ENCODE results near the gene PARD3. TPM values are rescaled to one million over a fixed set of nuclear protein-coding genes. Genes with fewer than 3 reads are reported as not detected.
"Not testable (repeated sequence)": the region's sequence is repeated elsewhere in the genome, so short reads cannot be mapped to it uniquely, and the experiment has no call there.

PARD3 gene
- total RNA-seq, result not detected

DNA sequence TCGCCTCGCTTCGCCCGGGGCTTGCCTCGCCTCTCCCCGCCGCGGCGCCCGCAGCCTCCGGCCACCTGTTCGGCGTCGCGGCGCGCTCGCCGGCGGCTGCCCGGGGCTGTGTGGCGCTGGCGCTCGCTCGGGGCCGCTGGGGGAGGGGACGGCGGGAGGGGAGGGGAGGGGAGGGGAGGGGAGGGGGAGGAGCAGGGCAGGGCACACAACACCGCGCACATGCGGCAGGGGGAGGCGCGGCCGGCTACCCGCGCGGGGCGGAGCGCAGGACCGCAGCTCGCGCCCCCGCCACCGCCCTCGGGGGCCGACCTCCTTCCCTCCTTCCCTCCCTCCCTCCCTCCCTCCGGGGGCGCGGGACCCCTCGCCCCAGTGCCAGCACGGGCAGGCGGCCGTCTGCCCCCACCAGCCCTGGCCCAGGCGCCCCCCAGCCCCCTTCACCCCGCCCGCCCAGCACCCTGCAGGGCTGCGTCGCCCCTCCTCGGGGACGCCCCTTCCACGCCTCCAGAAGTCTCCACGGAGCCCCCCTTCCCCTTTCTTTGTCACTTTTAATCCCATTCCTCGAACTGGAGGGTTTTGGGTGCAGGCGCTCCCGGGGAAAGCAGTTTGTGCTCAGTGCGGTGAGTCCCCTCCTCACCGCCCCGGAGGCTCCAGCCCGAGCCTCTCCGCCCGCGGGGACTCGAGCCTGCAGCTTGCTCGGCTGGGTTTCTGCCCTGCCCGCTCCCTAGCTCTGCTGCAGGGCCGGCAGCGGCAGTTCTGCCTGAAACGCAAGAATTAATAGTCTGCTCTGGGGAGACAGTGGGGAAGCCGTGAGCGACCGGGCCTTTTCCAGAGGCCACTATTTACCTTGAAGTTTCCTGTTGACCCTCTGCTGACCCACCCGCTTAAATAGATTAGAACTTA is at the start of gene PARD3:
Gene PARD3 (minus strand): TSS at position 112 of the 900 bp plus-strand sequence. CDS start 301 bp downstream, outside the sequence.
- DNase-seq, result no peak

DNA sequence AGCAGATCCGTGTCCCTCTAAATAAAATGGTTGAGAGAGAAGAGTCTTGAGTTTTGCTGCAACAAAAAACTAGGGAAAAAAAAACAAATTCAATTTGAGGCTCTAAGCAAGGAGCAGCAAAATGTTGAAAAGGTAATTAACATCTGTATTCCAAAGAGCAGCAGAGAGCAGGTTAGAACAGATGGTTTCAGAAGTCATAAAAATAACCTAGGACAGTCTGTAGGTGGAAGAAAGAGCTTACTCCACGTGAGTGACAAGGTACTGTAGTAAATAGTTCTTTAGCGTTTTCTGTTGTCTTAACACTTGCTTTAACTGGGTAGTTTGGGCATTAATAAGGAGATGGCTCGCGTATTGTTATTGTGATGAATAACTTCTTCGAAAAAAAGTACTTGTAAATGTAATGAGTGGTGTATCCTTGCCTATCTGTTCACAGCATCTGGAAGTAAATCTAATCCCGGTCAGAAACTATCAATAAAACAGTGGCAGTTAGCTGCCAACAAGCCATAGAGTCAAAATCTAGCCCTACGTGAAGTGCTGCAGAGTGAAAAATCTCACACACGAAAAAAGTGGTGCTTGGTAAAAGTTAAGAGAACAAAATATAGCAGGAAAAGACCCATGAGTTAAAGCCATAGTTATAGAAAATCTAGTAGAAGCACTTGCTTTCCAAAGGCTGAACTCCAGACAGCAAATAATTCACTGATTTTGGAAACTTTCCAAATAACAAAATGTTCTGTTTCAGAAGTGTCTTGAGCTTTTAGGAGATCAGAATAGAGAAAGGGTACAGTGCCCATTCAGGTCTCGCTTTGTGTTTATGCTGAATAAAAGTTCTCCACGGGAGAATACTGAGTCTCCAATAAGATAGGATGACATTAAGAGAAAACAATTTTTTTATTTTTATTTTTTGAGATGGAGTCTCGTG is 49.3 kb upstream of the PARD3 start:
- DNase-seq, result no peak

DNA sequence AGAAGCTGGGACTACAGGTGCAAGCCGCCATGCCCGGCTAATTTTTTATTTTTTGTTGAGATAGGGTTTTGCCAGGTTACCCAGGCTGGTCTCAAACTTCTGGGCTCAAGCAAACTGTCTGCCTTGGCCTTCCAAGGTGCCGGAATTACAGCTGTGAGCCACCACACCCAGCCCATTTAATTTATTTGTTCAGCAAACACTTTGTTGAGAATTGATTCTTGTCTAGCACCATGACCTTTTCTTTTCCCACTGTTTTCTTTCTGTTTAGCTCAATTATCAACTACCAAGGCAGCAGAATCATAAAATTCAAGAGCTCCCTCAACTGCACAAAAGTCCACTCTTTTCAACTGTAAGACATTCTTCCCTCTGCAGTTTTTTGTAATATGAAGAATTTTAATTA is 47.8 kb upstream of the PARD3 start:
- DNase-seq, result no peak

DNA sequence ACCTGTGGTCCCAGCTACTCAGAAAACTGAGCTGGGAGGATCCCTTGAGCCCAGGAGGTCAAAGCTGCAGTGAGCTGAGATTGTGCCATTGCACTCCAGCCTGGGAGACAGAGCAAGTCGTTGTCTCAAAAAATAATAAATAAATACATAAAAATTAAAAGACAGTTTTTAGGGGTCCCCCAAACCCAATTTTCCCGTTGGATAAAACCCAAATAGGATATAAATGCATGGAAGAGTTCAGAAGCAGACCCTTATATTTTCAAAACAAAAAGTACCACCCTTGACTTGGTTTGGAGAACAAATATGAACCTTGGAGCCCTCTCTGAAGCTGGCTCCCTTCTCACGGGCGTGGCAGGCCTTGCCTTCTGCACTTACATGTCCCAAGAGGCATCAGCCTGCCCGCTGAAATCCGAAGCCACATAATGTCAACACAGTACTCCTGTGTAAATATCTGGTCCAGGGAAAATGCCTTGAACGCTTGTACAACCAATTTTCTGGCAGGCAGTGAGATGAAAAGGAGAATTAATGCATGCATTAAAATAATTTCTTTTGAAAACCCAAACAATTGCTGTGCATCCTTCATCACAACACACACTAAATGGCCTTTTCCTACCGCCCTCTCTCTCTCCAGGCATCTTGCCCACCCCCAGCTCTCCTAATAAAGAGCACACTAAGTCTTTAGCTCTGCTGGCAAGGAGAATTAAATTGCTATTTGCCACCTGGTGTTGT is 46.4 kb upstream of the PARD3 start:
- DNase-seq, result no peak

DNA sequence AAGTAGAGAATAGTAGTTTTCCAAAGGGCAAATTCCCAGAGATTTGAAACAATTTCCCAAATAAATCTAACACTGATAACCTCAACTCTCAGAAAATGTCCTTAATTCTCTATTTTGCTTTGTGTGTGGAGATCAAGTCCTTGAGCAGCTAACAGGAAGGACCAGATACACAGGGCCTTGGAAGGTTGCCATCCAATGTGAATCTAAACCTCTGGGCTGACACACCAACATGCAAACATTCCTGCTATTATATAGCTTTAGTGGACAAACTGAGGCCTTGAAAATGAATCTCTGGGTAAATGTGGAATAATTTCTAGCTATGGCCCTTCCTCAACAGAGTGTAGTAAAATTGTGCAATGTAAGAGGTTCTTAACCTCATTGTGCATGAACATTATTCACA is 44.1 kb upstream of the PARD3 start:
- DNase-seq, result no peak

DNA sequence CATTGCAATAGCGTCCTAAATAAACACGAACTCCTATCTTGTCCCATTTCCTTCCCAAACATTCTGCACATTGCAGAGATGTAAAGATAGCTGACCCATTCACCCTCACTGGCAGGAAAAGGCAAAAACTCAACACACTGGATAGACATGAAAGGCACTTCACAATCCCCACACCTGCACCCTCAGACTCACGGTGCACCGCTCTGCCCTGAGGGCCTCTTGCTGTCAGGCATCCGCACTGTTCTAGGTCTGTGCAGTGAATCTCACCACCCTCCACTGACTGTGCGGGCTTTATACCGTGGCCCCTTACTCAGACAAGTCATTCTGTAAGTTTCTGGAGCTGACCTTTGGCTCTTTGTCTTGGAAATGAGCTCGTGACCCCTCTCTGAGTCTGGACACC is 42.9 kb upstream of the PARD3 start:
- DNase-seq, result no peak

DNA sequence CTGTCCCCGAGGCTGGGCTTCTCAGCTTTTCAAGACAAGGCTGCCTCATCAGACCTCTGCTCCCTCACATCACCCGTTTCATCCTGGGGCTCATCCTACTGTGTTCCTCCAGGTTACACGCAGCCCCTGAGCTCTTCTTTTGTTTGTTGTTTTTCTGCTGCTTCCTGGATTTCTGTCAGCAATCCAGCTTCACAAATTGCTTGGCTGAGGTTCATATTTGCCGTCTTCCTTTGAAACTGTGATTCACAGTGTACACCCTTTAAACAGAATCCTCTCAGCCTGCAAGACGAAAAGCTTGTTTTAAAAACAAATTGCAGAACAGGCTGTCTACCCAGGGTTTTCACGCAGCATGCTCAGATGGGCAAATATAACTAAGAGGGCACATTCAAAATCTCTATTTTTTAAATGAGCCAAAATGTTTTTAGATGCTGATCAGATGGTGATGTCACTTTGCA is 39.1 kb upstream of the PARD3 start:
- no peak for DNase-seq

DNA sequence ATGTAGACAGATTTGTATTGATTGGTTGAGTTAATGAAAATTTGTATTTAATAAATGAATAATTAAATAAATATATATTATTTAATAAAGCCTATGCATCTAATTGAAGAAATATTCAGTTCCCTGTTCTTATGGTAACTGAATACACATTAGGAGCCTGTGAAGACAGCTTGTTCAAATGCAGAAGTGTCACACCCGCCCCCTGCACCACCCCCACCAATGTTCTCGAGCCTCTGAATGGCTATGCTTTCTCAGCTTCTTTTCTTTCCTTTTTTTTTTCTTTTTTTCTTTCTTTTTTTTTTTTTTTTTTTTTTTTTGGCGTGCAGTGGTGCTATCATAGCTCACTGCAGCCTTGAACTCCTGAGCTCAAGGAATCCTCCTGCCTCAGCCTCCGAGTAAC is 38.3 kb upstream of the PARD3 start:
- DNase-seq, result no peak

DNA sequence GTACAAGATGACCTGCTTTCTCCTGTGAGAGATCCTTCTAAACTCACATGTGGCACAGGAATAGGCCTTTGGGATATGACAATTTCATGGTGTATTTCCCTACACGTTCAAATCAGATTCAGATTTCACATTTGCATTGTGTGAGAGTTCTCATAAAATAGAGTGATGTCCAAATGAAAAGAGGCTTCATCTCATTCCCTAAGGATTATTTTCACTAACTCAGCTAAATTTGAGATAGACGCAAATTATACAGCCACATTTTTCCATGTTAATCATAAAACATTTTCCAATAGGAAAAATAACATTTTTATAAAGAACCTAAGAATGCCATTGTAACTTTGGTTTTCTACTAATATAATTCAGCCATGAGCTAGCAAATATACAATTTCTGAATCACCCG is 35.5 kb upstream of the PARD3 start:
- DNase-seq, result no peak

DNA sequence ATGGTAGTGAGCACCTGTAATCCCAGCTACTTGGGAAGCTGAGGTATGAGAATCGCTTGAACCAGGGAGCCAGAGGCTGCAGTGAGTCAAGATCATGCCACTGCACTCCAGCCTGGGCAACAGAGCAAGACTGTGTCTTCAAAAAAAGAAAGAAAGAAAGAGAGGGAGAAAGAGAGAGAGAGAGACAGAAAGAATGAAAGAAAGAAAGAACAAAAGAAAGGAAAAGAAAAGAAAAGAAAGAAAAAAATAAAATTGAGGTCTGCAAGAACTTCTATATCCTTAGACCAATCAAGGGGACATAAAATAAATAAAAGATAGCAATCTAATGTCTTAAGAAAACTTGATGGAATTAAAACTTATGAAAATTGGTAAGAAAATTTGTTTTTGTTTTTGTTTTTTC is 34.9 kb upstream of the PARD3 start:
- no peak for DNase-seq

DNA sequence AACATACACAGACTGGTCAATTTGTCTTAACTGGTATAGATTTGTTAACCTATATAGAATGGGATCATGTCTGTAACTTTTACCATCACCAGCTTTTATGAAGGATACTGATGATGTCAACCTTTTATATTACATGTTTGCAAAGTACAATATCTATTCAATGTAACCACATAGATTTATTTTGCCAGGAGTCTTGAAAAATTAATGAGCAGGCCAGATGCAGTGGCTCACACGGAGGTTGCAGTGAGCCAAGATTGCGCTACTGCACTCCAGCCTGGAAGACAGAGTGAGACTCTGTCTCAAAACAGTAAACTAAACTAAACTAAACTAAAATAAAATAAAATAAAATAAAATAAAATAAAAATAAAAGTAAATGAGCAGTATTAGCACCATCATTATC is 30.0 kb upstream of the PARD3 start:
- no peak for DNase-seq

DNA sequence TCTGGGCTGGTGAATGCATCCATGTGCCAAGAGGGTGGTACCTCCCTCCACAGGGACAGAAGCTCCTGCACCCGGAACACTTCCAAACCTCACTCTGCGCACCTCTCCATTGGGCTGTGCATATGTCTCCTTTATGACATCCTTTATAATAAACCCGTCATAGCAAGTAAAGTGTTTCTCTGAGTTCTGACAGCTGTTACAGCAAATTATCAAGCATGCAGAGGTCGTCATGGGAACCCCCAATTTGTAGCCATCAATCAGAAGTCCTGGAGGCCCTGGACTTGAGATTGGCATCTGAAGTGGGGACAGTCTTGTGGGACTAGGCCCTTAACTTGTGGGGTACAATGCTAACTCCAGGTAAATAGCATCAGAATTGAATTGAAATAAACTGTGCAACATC is 29.4 kb upstream of the PARD3 start:
- DNase-seq, result no peak

DNA sequence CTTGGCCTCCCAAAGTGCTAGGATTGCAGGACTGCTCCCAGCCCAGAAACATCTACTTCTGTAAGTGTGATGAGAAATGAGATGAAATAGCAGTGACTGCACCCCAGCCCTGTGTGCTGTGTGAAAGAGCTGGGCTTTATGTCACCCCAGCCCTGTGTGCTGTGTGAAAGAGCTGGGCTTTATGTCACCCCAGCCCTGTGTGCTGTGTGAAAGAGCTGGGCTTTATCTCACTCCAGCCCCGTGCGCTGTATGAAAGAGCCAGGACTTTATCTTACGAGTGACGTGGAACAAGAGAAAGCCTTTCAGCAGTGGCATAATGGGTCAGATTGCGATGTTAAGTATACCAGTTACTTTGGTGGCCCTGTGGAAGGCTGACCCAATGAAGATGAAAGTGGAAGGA is 28.4 kb upstream of the PARD3 start:
- not testable (repeated sequence) for DNase-seq

DNA sequence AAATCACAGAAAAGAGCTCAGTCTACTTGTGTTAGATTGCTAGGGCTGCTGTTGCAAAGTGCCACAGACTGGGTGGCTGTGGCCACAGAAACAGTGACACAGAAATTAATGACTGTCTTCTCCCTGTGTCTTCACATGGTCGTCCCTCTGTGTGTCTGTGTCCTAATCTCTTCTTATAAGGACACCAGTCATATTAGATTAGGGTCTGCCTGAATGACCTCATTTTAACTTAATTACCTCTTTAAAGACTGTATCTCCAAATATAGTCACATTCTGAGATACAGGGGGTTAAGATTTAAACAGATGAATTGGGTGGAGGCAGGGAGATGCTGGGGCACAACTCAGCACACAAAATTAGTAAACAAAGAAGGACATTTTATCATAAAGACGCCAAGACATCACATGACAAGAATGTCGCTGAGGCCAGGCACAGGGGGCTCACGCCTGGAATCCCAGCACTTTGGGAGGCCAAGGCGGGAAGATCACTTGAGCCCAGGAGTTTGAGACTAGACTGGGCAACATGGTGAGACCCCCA is 23.3 kb upstream of the PARD3 start:
- no peak for DNase-seq

DNA sequence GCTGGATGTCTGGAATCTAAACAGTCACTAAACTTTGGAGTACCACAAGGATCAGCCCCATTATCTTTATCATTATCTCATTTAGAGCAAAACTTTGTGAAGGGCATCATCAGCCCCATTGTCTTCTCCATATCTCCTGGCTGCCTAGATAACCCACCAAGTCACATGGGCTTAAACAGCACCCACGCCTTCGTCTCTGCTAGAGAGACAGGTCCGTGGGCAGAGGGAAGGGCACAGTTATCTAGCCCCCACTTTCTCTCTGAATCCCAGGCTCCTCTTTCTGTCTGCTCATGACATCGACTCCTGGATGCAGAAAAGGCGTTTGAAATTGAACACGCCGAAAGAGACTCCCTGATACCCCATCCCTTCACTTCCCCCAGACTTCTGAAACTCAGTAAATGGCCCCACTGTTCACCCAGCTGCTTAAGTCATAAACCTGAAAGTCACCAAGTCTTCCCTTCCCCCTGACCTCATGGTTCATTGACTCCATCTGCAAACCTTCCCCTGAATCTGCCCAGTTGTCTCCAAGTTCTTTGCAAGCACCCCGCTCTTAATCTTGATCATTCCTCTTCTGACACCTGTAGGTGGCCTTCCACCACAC is 20.9 kb upstream of the PARD3 start:
- no peak for DNase-seq

DNA sequence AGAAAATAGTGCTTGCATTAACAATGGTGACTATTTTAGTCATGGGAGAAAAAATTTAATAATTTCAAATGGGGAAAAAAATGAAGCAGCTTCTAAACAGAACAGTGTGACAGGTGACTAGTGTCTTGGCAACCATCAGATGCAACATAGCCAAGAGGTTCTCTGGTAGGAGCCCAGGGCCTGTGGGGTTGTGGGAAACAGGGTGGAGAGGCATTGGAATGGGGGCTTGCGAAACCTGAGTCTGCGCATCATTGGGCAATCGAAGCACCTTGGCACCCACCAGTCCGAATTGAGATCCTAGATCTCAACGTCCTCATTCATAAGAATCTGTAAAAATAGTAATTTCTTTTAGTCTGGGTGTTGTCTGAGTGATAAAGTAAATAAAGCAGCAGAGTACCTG is 19.2 kb upstream of the PARD3 start:
- no peak for DNase-seq

DNA sequence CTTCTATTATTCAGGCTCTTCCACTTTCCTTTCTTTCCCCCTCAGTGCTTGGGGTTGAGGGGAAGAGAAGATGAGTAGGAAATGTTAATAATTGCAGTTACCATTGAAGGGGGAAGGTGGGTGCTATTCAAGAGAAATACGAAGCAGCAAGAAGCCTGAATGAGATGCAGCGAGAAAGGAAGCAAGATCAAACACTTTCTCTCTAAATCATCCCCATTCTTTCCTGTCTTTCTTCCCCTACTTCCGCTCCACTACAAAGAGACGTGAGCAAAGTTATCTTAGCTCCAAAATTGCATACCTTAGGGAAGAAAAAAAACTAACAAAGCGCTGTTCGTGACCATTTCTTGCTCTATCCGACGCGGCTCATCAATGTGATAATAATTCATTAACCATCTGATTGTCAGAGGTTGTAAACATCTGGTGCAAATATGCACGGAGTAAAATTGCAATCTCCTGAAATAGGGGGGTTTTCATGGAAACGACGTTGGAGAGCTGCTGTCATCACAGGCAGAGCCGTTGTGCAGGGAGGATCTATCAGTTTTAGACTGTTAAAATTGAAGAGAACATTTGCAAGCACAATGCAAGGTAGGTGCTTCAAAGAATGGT is 15.2 kb upstream of the PARD3 start:
- DNase-seq, result no peak

DNA sequence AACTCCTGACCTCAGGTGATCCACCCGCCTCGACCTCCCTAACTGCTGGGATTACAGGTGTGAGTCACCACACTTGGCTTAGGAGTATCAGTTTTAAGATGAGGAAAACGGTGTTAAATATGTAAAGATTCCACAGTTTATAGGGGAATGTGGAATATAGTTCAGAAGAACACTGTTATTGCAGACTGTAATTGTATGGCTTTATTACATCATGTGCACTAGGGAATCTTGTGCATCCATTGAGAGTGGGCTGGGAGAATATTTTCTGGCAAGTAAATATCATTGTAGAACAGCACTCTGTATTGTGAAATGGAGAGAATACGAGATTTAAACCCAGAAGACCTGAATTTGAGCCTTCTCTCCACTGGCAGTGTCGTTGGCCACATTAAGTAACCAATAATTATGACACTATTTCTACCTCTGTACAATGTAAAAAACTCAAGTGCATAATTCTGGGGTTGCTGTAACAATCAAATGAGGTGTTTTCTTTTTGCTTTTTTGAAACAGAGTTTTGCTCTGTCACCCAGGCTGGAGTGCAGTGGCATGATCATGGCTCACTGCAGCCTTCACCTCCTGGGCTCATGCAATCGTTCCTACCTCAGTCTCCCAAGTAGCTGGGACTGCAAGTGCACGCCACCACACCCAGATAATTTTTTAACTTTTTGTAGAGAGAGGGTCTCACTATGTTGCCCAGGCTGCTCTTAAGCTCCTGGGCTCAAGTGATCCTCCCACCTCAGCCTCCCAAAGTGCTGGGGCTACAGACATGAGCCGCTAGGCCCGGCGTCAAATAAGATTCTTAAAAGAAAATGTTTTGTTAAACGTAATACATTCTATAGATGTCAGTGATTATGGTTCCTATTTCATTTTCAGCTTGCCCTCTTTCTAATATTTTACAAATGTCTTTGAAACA is 12.0 kb upstream of the PARD3 start:
- no peak for DNase-seq

DNA sequence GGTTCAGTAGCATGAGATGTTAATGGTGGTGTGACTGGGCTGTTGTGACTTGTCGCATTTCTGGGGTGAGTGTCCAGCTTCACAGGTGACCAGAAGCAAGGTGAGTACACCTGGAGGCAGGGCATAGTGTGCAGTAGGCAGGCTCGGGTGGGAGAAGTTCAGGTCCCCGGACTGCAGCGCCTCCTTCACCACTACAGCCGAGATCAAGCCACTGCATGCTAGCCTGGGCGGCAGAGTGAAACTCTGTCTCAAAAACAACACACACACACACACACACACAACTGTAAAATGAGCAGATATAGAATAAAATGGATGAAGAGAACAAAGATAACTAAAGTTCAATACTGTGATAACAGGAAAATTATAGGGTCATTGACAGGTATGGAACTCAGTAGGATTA is 11.1 kb upstream of the PARD3 start:
- DNase-seq, result no peak

DNA sequence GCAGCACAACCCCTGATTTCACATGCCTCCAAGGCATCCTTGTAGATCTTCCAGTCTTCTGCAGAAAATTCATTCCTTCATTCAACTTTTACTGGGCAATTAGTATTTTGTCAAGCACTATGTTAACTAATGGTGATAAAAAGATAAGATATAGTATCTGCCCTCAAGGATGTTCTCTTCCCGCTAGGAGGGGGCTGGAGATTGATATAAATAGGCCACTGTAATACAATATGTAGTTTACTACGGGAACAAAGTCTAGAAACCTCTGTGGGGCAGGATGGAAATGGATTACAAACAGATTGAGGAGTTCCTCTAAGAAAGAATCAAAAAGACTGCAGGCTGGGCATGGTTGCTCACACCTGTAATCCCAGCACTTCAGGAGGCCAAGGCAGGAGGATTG is 10.3 kb upstream of the PARD3 start:
- no peak for DNase-seq

DNA sequence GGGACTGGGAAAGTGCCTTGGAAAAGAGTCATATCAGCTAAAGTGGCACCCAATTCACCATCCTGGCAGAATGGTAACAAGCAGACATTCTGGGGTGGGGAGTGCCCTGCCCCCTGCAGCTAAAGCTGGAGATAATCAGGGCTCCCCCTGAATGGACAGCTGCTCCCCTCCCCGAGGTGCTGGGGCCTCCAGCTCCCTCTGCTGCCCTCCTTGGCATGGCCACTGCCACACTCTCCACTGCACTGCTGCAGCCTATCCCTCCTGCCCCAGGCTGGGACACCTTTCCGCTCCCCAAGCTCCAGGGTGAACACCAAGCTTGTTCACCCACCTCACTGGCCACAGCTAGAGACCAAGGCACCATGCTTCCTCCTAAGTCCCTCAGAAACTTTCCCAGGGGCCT is 9.8 kb upstream of the PARD3 start:
- DNase-seq, result no peak

Data from effector CD4-positive, alpha-beta T cell (primary cell).